Measurements from ENCODE around the gene ITFG2. TPM values are rescaled to one million over a fixed set of nuclear protein-coding genes. Genes with fewer than 3 reads are reported as not detected.
"Not testable (repeated sequence)": the region's sequence is repeated elsewhere in the genome, so short reads cannot be mapped to it uniquely, and the experiment has no call there.

The ITFG2 gene
- total RNA-seq, 3 donors from 2014 or later: 22.2 to 48.9 (median 35.1) TPM

GRCh38 chr12:2864198-2864597 lies 51.7 kb downstream of the ITFG2 start:
- Histone ChIP-seq H3K4me3 (no peak overlapping the region), H3K9me3 (no peaks in the 10 kb centered on the region), H3K4me1 (no peaks in the 10 kb centered on the region), H3K27ac (no peak overlapping the region), H3K27me3 (no peaks in the 10 kb centered on the region), H3K36me3 (no peaks in the 10 kb centered on the region)
- DNase-seq (ENCODE audit: low spot score in 2 of 2): no peak
- intact Hi-C loops (cut with DNase I; ENCODE audit: low total_unique reads): no loop called here
- TF ChIP-seq POLR2A (IDR thresholded peaks at IDR 0.05) (no peak), POLR2AphosphoS5 (IDR thresholded peaks at IDR 0.05) (no peak), CTCF (IDR thresholded peaks at IDR 0.05) (no peak)

DNA sequence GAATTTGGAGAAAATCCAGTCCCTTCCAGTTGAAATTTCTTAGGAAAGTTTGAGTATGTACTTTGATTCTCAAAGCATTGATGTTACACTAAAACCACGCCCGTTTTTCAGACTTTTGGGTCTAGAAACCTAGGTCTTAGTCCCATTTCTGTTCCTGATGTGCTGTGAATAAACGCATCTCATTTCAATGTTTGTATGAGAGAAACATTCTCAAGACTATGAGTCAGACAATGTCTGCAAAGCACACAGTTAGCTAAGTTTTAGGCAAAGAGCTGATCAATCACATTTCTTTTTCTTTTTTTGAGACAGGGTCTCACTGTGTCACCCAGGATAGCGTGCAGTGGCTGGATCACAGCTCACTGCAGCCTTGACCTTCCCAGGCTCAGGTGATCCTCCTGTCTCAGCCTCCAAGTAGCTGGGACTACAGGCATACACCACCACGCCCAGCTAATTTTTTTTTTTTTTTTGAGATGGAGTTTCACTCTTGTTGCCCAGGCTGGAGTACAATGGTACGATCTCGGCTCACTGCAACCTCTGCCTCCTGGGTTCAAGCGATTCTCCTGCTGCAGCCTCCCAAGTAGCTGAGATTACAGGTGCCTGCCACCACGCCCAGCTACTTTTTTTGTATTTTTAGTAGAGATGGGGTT lies 56.6 kb downstream of the ITFG2 start:
- H3K9me3 ChIP-seq; H3K36me3 ChIP-seq; intact Hi-C loops (cut with DNase I; ENCODE audit: low total_unique reads); H3K27me3 ChIP-seq; DNase-seq (ENCODE audit: low spot score in 2 of 2); H3K4me1 ChIP-seq; H3K4me3 ChIP-seq; H3K27ac ChIP-seq: not testable (repeated sequence)

Other genes with a start within 250 kb of the ITFG2 start
- gene FKBP4, start 17.7 kb upstream of the ITFG2 start, total RNA-seq: 10 to 100 TPM; 30.4 to 70.8 (median 50.1) TPM
- gene NRIP2, start 22.4 kb downstream of the ITFG2 start, total RNA-seq: 1 to 10 TPM in 2 of 3 donors, under 1 TPM in 1; 0.16 to 1.6 (median 1.2) TPM
- gene TEX52, start 44.4 kb downstream of the ITFG2 start, total RNA-seq: not detected
- 1 to 10 TPM in 1 of 3 donors, under 1 TPM in 2; under 0.01 to 2.4 (median 0.44) TPM for gene FOXM1, start 64.5 kb downstream of the ITFG2 start, total RNA-seq
- 10 to 100 TPM in 2 of 3 donors, 1 to 10 TPM in 1; 4.3 to 18.4 (median 15.7) TPM for gene RHNO1, start 64.6 kb downstream of the ITFG2 start, total RNA-seq
- 10 to 100 TPM; 18.6 to 22.6 (median 20.8) TPM for gene TULP3, start 78.2 kb downstream of the ITFG2 start, total RNA-seq
- gene TEAD4, start 146.7 kb downstream of the ITFG2 start, total RNA-seq: 10 to 100 TPM in 2 of 3 donors, 1 to 10 TPM in 1; 2.4 to 24.3 (median 12.6) TPM

Measured in breast epithelium (tissue), 4 donors.